ENCODE measurements around the gene LRMDA.
"Not testable (repeated sequence)": the region's sequence is repeated elsewhere in the genome, so short reads cannot be mapped to it uniquely, and the experiment has no call there.

Gene LRMDA

GRCh38 chr10:75508814-75509306, 77.4 kb downstream of the LRMDA start:
- DNase-seq, result no peak

GRCh38 chr10:75509706-75510105, 78.3 kb downstream of the LRMDA start:
- no peak for DNase-seq

DNA sequence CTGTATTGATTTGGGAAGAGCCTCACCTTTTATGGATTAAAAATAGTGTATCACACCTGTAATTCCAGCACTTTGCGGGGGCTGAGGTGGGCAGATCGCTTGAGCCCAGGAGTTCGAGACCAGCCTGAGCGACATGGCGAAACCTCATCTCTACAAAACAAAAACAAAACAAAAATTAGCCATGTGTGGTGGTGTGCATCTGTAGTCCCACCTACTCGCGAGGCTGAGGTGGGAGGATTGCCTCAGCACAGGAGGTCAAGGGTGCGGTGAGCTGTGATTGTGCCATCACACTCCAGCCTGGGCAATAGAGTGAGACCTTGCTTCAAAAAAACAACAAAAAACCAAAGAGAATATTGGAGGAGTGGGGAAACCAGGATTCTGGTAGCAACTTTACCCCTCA, 79.6 kb downstream of the LRMDA start:
- no peak for DNase-seq

DNA sequence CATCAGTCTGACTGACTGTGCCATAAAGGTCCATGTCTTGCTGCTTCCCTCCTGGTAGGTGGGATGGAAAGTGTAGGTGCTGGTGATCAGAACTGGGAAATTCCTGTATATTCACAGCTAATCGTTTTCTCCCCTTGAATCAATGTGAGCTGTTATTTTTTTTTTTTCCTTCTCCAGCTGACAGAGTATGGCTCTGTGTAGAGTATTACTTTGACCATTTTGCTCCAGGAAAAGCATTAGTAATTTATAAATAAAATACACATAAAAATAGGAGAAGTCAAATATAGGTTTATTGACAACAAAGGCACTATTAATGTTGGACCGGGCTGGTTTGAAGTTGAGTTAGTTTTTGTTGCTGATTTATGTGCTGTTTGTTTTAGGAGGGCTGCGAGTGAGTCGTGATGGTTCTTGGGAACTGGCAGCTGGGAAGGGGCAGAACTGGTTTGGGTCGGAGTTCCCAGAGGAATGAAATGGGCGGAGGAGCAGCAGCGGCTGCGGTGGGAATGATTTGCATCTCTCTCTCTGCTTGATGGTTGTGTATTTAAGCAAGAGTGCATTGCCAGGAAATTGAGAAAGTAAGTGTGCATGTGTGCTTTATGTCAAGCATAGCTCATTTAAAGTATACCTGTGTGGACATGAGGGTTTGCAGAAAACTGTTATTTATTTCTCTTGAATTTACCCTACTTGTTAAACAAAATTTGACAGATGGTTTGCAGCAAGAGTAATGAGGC, 80.9 kb downstream of the LRMDA start:
- no peak for DNase-seq

GRCh38 chr10:75513292-75513885, 82.0 kb downstream of the LRMDA start:
- DNase-seq, result no peak

- DNase-seq, result no peak
These were observed 83.4 kb downstream of the LRMDA start for GRCh38 chr10:75514830-75515229.

GRCh38 chr10:75516154-75516553, 84.7 kb downstream of the LRMDA start:
- not testable (repeated sequence) for DNase-seq

GRCh38 chr10:75519213-75519612, 87.8 kb downstream of the LRMDA start:
- not testable (repeated sequence) for DNase-seq

DNA sequence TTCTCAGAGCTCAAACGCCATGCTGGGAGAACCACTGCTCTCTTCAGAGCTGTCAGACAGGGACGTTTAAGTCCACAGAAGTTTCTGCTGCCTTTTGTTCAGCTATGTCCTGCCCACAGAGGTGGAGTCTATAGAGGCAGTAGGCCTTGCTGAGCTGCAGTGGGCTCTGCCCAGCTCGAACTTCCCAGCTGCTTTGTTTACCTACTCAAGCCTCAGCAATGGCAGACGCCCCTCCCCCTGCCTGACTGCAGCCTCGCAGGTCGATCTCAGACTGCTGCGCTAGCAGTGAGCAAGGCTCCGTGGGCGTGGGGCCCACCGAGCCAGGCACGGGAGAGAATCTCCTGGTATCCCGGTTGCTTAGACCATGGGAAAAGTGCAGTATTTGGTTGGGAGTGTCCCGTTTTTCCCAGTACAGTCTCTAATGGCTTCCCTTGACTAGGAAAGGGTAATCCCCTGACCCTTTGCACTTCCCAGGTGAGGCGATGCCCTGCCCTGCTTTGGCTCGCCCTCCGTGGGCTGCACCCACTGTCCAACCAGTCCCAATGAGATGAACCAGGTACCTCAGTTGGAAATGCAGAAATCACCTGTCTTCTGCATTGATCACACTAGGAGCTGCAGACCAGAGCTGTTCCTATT, 89.9 kb downstream of the LRMDA start:
- not testable (repeated sequence) for DNase-seq

DNA sequence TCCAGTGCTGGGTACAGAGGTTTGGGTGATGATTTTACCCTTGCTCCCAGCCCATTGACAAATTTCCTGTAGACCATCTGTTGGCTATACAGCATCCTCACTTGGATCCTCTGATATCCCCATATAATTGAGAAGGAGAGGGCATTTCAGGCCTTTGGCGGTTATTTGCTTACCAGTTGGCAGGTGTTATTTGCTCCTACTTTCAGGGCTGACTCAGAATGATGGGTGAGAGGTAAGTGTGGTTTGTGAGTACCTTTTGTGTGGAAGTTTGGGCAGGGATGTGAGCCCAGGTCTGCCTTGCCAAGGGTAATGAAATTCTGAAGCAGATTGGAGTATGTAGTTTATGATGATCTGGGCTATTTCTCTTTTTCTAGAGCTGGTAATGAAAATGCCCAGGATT, 93.6 kb downstream of the LRMDA start:
- DNase-seq, result no peak

- DNase-seq, result no peak
These were observed 94.2 kb downstream of the LRMDA start for GRCh38 chr10:75525646-75526045.

DNA sequence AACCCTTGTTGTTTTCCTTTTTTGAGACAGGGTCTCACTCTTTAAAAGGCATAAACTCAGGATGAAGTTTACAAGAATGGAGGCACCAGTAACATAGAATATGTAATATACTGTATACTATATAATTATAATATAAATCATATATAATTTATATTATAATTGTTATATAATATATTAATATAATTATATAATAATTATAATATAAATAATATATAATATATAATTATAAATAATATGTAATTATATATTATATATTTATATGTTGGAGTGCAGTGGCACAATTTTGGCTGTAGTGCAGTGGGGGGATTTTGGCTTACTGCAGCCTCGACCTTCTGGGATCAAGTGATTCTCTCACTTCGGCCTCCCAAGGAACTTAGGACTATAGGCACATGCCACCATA, 96.1 kb downstream of the LRMDA start:
- no peak for DNase-seq

- DNase-seq, result no peak
These were observed 97.0 kb downstream of the LRMDA start for GRCh38 chr10:75528392-75528791.

- no peak for DNase-seq
These were observed 98.9 kb downstream of the LRMDA start for GRCh38 chr10:75530299-75530698.

- no peak for DNase-seq
These were observed 100.2 kb downstream of the LRMDA start for GRCh38 chr10:75531571-75532031.

- no peak for DNase-seq
These were observed 101.0 kb downstream of the LRMDA start for GRCh38 chr10:75532253-75532924.

GRCh38 chr10:75538144-75538543, 106.7 kb downstream of the LRMDA start:
- DNase-seq, result no peak

GRCh38 chr10:75538765-75539164, 107.3 kb downstream of the LRMDA start:
- no peak for DNase-seq

GRCh38 chr10:75540357-75540966, 109.0 kb downstream of the LRMDA start:
- no peak for DNase-seq

DNA sequence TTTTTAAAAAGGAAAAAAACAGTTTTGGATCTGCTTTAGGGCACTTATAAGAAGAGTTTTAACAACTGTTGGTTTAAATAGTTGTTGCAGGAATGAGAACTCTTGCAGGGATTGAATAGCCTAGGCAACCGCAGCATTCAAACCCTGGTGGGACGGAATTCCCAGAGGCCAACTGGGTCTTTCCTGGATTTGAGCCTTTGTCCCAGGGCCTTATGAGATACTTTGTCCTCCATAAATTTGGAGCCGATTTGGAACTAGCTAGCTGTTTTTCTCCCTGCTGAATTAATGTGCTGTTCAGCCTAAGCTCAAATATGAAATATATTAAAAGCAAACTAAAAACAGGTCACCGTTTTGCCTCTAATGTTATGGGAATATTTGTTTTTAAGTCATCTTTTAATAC, 109.6 kb downstream of the LRMDA start:
- no peak for DNase-seq

GRCh38 chr10:75541411-75541810, 110.0 kb downstream of the LRMDA start:
- DNase-seq, result no peak

- DNase-seq, result no peak
These were observed 110.7 kb downstream of the LRMDA start for GRCh38 chr10:75542084-75542483.

- no peak for DNase-seq
These were observed 111.5 kb downstream of the LRMDA start for GRCh38 chr10:75542906-75543305.
